Measurements from ENCODE around the gene EFCAB14. TPM values are rescaled to one million over a fixed set of nuclear protein-coding genes. Genes with fewer than 3 reads are reported as not detected.

Gene EFCAB14
- total RNA-seq, 2 experiments from 2014 or later, result 29.9 to 38.3 TPM

GRCh38 chr1:46675549-46676314 lies 43.2 kb downstream of the EFCAB14 start:
- no TSS peak for BruUV-seq (replicated peaks)
- ChIA-PET CTCF (ENCODE audit: unreplicated experiment) (no interaction called here), POLR2A (interaction anchor here (1.0 kb wide), 1 partner anchor 15 kb away, joined by 3 read pairs; no protein-coding TSS in a partner anchor)

GRCh38 chr1:46673749-46674182 lies 45.1 kb downstream of the EFCAB14 start:
- ChIA-PET POLR2A (interaction anchor here (0.6 kb wide), 1 partner anchor 9 kb away, joined by 3 read pairs; no protein-coding TSS in a partner anchor), CTCF (ENCODE audit: unreplicated experiment) (no interaction called here)
- Histone ChIP-seq H4K20me1 (ENCODE audit: insufficient read depth, low read length) (no peaks in the 10 kb centered on the region), H3K4me1 (ENCODE audit: insufficient read depth, low read length, poor library complexity, severe bottlenecking) (peaks cover 1% of the 10 kb centered on the region), H3K9me2 (ENCODE audit: insufficient read depth, low read length) (no peaks in the 10 kb centered on the region), H3K36me3 (ENCODE audit: insufficient read depth, low read length) (peaks cover 49% of the 10 kb centered on the region), H3K9me3 (ENCODE audit: low read length) (no peaks in the 10 kb centered on the region), H3K4me2 (ENCODE audit: low read length) (no peak overlapping the region), H3K27ac (ENCODE audit: low read depth, low read length, poor library complexity, severe bottlenecking) (no peak overlapping the region), H2AFZ (ENCODE audit: low read length) (no peak overlapping the region), H3K79me2 (ENCODE audit: insufficient read depth, low read depth, low read length) (no peaks in the 10 kb centered on the region), H3K4me3 (ENCODE audit: low read depth, low read length, poor library complexity, severe bottlenecking) (no peak overlapping the region)
- intact Hi-C loops (cut with micrococcal nuclease; ENCODE audit: unreplicated experiment), result no loop called here
- no peak for TF ChIP-seq CTCF (conservative IDR thresholded peaks at IDR 0.05; ENCODE audit: low read length)
- no peak for TF ChIP-seq EZH2phosphoT487 (IDR thresholded peaks at IDR 0.05; ENCODE audit: borderline replicate concordance, low read depth, low read length)
- no peak for DNase-seq (ENCODE audit: low spot score)
- no TSS peak for BruUV-seq (replicated peaks)

More at GRCh38 chr1:46675549-46676314, 43.2 kb downstream of the EFCAB14 start:
- H3K79me2 ChIP-seq (ENCODE audit: insufficient read depth, low read depth, low read length), result no peaks in the 10 kb centered on the region
- H2AFZ ChIP-seq (ENCODE audit: low read length), result no peak overlapping the region
- DNase-seq (ENCODE audit: low spot score), result no peak
- H3K4me1 ChIP-seq (ENCODE audit: insufficient read depth, low read length, poor library complexity, severe bottlenecking), result no peaks in the 10 kb centered on the region
- H3K4me3 ChIP-seq (ENCODE audit: low read depth, low read length, poor library complexity, severe bottlenecking), result no peak overlapping the region
- TF ChIP-seq EZH2phosphoT487 (IDR thresholded peaks at IDR 0.05; ENCODE audit: borderline replicate concordance, low read depth, low read length), result no peak
- TF ChIP-seq CTCF (conservative IDR thresholded peaks at IDR 0.05; ENCODE audit: low read length), result no peak
- intact Hi-C loops (cut with micrococcal nuclease; ENCODE audit: unreplicated experiment), result no loop called here
- peaks cover 65% of the 10 kb centered on the region for H3K36me3 ChIP-seq (ENCODE audit: insufficient read depth, low read length)
- H4K20me1 ChIP-seq (ENCODE audit: insufficient read depth, low read length), result no peaks in the 10 kb centered on the region
- no peak overlapping the region for H3K27ac ChIP-seq (ENCODE audit: low read depth, low read length, poor library complexity, severe bottlenecking)
- no peaks in the 10 kb centered on the region for H3K9me3 ChIP-seq (ENCODE audit: low read length)
- no peak overlapping the region for H3K4me2 ChIP-seq (ENCODE audit: low read length)
- no peaks in the 10 kb centered on the region for H3K9me2 ChIP-seq (ENCODE audit: insufficient read depth, low read length)

- Histone ChIP-seq H3K36me3 (ENCODE audit: insufficient read depth, low read length) (peaks cover 40% of the 10 kb centered on the region), H3K27ac (ENCODE audit: low read depth, low read length, poor library complexity, severe bottlenecking) (no peak overlapping the region), H3K4me2 (ENCODE audit: low read length) (no peak overlapping the region), H3K9me3 (ENCODE audit: low read length) (no peaks in the 10 kb centered on the region), H3K79me2 (ENCODE audit: insufficient read depth, low read depth, low read length) (peaks cover under 1% of the 10 kb centered on the region; the same call in 1 of the 2 replicates), H4K20me1 (ENCODE audit: insufficient read depth, low read length) (no peaks in the 10 kb centered on the region), H3K9me2 (ENCODE audit: insufficient read depth, low read length) (no peaks in the 10 kb centered on the region), H3K4me3 (ENCODE audit: low read depth, low read length, poor library complexity, severe bottlenecking) (no peak overlapping the region), H2AFZ (ENCODE audit: low read length) (no peak overlapping the region), H3K4me1 (ENCODE audit: insufficient read depth, low read length, poor library complexity, severe bottlenecking) (peaks cover 5% of the 10 kb centered on the region)
- TF ChIP-seq CTCF (conservative IDR thresholded peaks at IDR 0.05; ENCODE audit: low read length), result no peak
- no peak for TF ChIP-seq EZH2phosphoT487 (IDR thresholded peaks at IDR 0.05; ENCODE audit: borderline replicate concordance, low read depth, low read length)
- no peak for DNase-seq (ENCODE audit: low spot score)
- POLR2A ChIA-PET, result interaction anchor here (0.7 to 1.0 kb wide), 2 partner anchors 9 to 62 kb away, joined by 3 to 4 read pairs; no protein-coding TSS in a partner anchor
- BruUV-seq (replicated peaks), result no TSS peak
- CTCF ChIA-PET (ENCODE audit: unreplicated experiment), result no interaction called here
- intact Hi-C loops (cut with micrococcal nuclease; ENCODE audit: unreplicated experiment), result no loop called here
Observed at GRCh38 chr1:46672696-46673095, 46.2 kb downstream of the EFCAB14 start.
